WERI-Rb-1 (cell line): Measurements from ENCODE around the gene EBLN2.

Experiments
- DNase-seq: peaks from one replicate; pipeline ENCODE4 v3.0.0-alpha.2; 2020
- H3K27ac ChIP-seq: fragments of 250-450 bp; sonication (Bioruptor Pico); 2 replicates; pipeline ENCODE4 v1.5.1; 2020; ENCODE audit warnings: mild to moderate bottlenecking, moderate library complexity
- H3K27me3 ChIP-seq: fragments of 250-450 bp; sonication (Bioruptor Pico); 2 replicates; pipeline ENCODE4 v1.5.1; 2021; ENCODE audit warnings: mild to moderate bottlenecking, low read depth, moderate library complexity; ENCODE audit not compliant: insufficient read depth, severe bottlenecking
- H3K36me3 ChIP-seq: fragments of 250-450 bp; sonication (Bioruptor Pico); 2 replicates; pipeline ENCODE4 v1.5.1; 2020; ENCODE audit warnings: mild to moderate bottlenecking, moderate library complexity
- H3K4me3 ChIP-seq: 2 replicates; pipeline ENCODE4 v1.5.1; 2011; ENCODE audit warnings: low read depth, mild to moderate bottlenecking, control low read depth, low read length
- H3K9me3 ChIP-seq: fragments of 250-450 bp; sonication (Bioruptor Pico); 2 replicates; pipeline ENCODE4 v1.5.1; 2021; ENCODE audit warnings: mild to moderate bottlenecking, moderate library complexity; ENCODE audit not compliant: severe bottlenecking
- CTCF ChIP-seq: IDR thresholded peaks from 2 replicates; pipeline ENCODE4 v1.5.1; 2011; ENCODE audit warnings: low read depth, mild to moderate bottlenecking, control low read depth, inconsistent platforms, low read length

Gene EBLN2

GRCh38 chr3:73107676-73108187, 46.3 kb downstream of the EBLN2 start:
- Histone ChIP-seq H3K27ac (no peak overlapping the region), H3K4me3 (no peak overlapping the region), H3K27me3 (no peaks in the 10 kb centered on the region), H3K36me3 (no peaks in the 10 kb centered on the region), H3K9me3 (no peaks in the 10 kb centered on the region)
- TF ChIP-seq CTCF, result no peak
- DNase-seq, result no peak

- H3K4me3 ChIP-seq, result no peak overlapping the region
- H3K36me3 ChIP-seq, result no peaks in the 10 kb centered on the region
- H3K9me3 ChIP-seq, result no peaks in the 10 kb centered on the region
- DNase-seq, result no peak
- TF ChIP-seq CTCF, result no peak
- H3K27me3 ChIP-seq, result no peaks in the 10 kb centered on the region
- H3K27ac ChIP-seq, result no peak overlapping the region
These were observed 47.3 kb downstream of the EBLN2 start for GRCh38 chr3:73108750-73109149.

GRCh38 chr3:73110530-73110929, 49.1 kb downstream of the EBLN2 start:
- DNase-seq, result no peak
- no peaks in the 10 kb centered on the region for H3K9me3 ChIP-seq
- no peak for TF ChIP-seq CTCF
- no peaks in the 10 kb centered on the region for H3K27me3 ChIP-seq
- H3K4me3 ChIP-seq, result no peak overlapping the region
- H3K27ac ChIP-seq, result no peak overlapping the region
- H3K36me3 ChIP-seq, result no peaks in the 10 kb centered on the region
